ENCODE data around the gene TCFL5.

TCFL5 gene

GRCh38 chr20:62814060-62814708 lies 47.4 kb downstream of the TCFL5 start:
- in situ Hi-C loops (cut with MboI; ENCODE audit: low sequenced_read_pairs), result no loop called here

GRCh38 chr20:62813588-62813987 lies 48.0 kb downstream of the TCFL5 start:
- in situ Hi-C loops (cut with MboI; ENCODE audit: low sequenced_read_pairs), result no loop called here

GRCh38 chr20:62812907-62813200 lies 48.8 kb downstream of the TCFL5 start:
- in situ Hi-C loops (cut with MboI; ENCODE audit: low sequenced_read_pairs), result no loop called here

GRCh38 chr20:62812181-62812906 lies 49.3 kb downstream of the TCFL5 start:
- in situ Hi-C loops (cut with MboI; ENCODE audit: low sequenced_read_pairs), result no loop called here

GRCh38 chr20:62811720-62812119 lies 49.9 kb downstream of the TCFL5 start:
- in situ Hi-C loops (cut with MboI; ENCODE audit: low sequenced_read_pairs), result no loop called here

- in situ Hi-C loops (cut with MboI; ENCODE audit: low sequenced_read_pairs), result no loop called here
These were observed 50.3 kb downstream of the TCFL5 start for GRCh38 chr20:62811320-62811719.

- in situ Hi-C loops (cut with MboI; ENCODE audit: low sequenced_read_pairs), result no loop called here
These were observed 51.8 kb downstream of the TCFL5 start for GRCh38 chr20:62809530-62810428.

GRCh38 chr20:62808211-62808865 lies 53.3 kb downstream of the TCFL5 start:
- in situ Hi-C loops (cut with MboI; ENCODE audit: low sequenced_read_pairs), result no loop called here

- in situ Hi-C loops (cut with MboI; ENCODE audit: low sequenced_read_pairs), result no loop called here
These were observed 54.0 kb downstream of the TCFL5 start for GRCh38 chr20:62807444-62808210.

GRCh38 chr20:62806383-62807050 lies 55.1 kb downstream of the TCFL5 start:
- in situ Hi-C loops (cut with MboI; ENCODE audit: low sequenced_read_pairs), result no loop called here

GRCh38 chr20:62805711-62806382 lies 55.8 kb downstream of the TCFL5 start:
- in situ Hi-C loops (cut with MboI; ENCODE audit: low sequenced_read_pairs), result no loop called here

GRCh38 chr20:62805155-62805710 lies 56.4 kb downstream of the TCFL5 start:
- in situ Hi-C loops (cut with MboI; ENCODE audit: low sequenced_read_pairs), result no loop called here

- in situ Hi-C loops (cut with MboI; ENCODE audit: low sequenced_read_pairs), result no loop called here
These were observed 56.9 kb downstream of the TCFL5 start, which contains the start of gene OGFR for GRCh38 chr20:62804627-62805154. Gene OGFR (plus strand): TSS chr20:62804835. CDS start chr20:62804860, 25 bp downstream.

GRCh38 chr20:62804021-62804626 lies 57.5 kb downstream of the TCFL5 start:
- in situ Hi-C loops (cut with MboI; ENCODE audit: low sequenced_read_pairs), result no loop called here

GRCh38 chr20:62802026-62802712 lies 59.5 kb downstream of the TCFL5 start:
- in situ Hi-C loops (cut with MboI; ENCODE audit: low sequenced_read_pairs), result no loop called here

GRCh38 chr20:62801284-62802010 lies 60.2 kb downstream of the TCFL5 start:
- in situ Hi-C loops (cut with MboI; ENCODE audit: low sequenced_read_pairs), result no loop called here
